Fibroblast of villous mesenchyme (primary cell): ENCODE results near the gene LSM2. TPM values are rescaled to one million over a fixed set of nuclear protein-coding genes. Genes with fewer than 3 reads are reported as not detected.
"Not testable (repeated sequence)": the region's sequence is repeated elsewhere in the genome, so short reads cannot be mapped to it uniquely, and the experiment has no call there.

ENCODE experiments used
- DNase-seq: peaks from one replicate; pipeline ENCODE4 v3.0.0-alpha.2; 2010; ENCODE audit warnings: low read depth
- H3K4me3 ChIP-seq: 2 replicates; pipeline ENCODE4 v1.5.1; 2011; ENCODE audit warnings: low read depth, mild to moderate bottlenecking, low read length
- total RNA-seq: library from RNA; depleted of rRNA; stranded (reverse); fragments of >200 nt; gene quantifications from 2 replicates; pipeline ENCODE4 v1.2.3, GENCODE V29; 2012
- TF ChIP-seq, protein P1 (sequence below): IDR thresholded peaks from 2 replicates; pipeline ENCODE4 v1.5.1; 2012; ENCODE audit warnings: low read depth, mild to moderate bottlenecking, low read length; ENCODE audit not compliant: insufficient read depth

Gene LSM2
- total RNA-seq, 1 donor, result 23.7 TPM

DNA sequence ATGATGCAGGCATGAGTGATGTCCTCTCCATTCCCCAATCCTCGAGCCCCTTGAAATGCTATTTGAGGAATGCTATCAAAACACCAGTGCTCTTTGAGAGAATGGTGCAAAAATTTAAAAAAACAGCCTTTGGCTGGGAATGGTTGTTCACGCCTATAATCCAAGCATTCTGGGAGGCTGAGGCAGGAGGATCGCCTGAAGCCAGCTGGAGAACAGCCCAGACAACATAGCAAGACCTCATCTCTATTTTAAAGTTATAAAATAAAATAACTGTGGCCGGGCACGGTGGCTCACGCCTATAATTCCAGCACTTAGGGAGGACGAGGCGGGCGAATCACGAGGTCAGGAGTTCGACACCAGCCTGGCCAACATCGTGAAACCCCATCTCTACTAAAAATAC, 7.0 kb downstream of the LSM2 start:
- TF ChIP-seq, protein P1, sequence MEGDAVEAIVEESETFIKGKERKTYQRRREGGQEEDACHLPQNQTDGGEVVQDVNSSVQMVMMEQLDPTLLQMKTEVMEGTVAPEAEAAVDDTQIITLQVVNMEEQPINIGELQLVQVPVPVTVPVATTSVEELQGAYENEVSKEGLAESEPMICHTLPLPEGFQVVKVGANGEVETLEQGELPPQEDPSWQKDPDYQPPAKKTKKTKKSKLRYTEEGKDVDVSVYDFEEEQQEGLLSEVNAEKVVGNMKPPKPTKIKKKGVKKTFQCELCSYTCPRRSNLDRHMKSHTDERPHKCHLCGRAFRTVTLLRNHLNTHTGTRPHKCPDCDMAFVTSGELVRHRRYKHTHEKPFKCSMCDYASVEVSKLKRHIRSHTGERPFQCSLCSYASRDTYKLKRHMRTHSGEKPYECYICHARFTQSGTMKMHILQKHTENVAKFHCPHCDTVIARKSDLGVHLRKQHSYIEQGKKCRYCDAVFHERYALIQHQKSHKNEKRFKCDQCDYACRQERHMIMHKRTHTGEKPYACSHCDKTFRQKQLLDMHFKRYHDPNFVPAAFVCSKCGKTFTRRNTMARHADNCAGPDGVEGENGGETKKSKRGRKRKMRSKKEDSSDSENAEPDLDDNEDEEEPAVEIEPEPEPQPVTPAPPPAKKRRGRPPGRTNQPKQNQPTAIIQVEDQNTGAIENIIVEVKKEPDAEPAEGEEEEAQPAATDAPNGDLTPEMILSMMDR, result no peak
- H3K4me3 ChIP-seq, result no peak overlapping the region
- DNase-seq, result no peak

DNA sequence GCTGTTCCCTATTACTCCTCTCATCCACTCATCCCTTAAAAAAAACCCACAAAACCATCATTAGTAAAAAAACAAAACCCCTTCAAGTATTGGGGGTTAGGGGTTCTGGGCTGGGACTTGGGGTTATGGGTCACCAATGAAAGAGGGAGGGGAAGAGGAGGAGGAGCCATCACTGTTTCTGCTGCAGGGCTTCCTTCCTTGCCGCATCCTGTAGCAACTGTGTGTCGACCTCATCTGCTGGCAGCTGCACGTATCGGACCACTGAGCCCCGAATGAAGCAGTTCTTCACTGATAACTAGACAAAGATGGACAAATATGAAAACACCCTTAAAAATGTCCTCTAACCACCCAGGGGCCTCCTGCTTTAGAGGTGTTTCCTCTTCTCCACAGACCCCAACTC, 9.2 kb downstream of the LSM2 start:
- DNase-seq, result no peak
- TF ChIP-seq, protein P1, result no peak
- no peak overlapping the region for H3K4me3 ChIP-seq

DNA sequence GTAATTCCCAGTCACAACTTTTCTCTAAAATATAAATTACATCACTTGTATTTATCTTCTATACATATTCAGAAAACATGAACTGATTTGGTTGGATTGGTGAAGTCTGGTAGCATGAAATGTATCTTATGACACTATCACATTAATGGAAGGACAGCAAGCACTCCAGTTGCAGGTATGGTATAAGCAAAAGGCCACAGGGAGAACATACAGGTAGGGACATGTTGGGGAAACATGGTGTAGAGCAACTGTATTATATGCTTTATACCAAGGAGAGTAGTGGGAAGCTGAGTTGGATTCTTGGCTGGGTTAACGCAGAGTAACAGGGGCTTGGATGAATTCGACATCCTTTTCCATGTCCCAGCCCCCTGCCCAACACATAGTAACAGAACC, 9.8 kb downstream of the LSM2 start:
- no peak overlapping the region for H3K4me3 ChIP-seq
- DNase-seq, result no peak
- TF ChIP-seq, protein P1, result no peak

DNA sequence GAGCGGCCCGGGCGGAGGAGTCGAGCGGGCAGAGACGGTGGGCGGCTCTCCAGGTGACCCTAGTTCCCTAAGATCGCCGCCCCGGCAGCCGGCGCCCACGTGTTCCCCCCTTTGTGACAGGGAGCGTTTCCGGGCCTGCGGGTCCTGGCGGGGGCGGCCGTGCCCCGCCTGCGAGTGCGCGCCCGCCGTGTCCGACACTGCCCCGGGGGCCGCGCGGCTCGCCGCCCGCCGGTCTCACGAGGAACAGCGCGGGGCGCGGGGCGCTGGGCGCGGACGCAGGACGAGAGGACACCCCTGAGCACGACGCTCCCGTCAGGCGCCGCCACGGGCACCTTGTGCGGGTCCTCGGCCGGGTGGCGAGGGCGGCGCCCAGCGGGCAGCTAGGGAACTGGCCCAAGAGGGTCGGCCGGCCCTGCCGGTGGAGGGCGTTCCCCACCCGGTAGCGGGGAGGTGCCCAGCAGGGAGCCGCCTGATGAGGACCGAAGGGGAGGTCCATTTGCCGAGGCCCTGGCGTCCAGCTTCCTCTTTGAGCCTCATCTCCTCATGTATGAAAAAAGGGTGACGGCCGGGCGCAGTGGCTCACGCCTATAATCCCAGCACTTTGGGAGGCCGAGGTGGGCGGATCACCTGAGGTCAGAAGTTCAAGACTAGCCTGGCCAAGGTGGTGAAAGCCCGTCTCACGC, 11.0 kb downstream of the LSM2 start, which contains the start of gene VARS1:
Gene VARS1, minus strand, starts transcription at position 137 of the 683 bp plus-strand sequence. CDS start 535 bp downstream, outside the sequence.
- H3K4me3 ChIP-seq, result peak within 1 kb of the TSS; percentile 94
- TF ChIP-seq, protein P1, result peak; percentile 75
- peak; percentile 92 for DNase-seq

DNA sequence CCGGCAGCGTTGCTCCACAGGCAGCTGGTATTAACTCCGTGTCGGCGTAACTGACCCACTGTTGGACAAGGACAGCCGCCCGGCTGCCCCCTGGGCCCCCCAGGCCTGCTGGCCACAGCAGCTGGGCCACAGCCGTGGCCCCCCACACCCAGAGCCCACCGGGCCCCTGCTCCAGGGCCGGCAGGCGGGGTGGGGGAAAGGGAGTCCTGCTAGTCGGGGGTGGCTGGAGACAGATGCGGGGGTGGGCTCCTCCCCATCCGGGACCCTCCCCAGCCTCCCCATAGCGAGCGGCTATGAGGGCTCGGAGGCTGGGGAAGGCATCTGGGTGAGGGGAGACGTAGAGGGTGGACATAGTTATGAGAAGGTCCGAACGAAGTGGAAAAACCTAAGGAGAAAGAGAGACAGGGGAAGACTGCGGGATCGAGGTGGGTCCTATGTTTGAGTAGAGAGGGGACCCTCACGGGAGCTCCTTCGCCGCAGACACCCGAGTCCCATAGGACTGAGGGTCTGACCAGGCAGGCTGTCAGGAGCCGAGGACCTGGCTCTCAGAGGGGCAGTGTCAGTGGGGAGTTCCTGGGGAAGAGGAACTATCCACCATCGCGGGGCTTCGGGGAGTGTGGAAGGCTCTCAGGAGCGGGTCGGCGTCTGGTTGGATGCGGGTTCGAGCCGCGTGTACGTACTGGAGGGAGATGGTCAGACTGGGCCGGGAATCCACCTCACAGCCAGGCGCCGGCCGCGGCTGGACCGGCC, 11.7 kb downstream of the LSM2 start:
- TF ChIP-seq, protein P1, result no peak
- H3K4me3 ChIP-seq, result peak overlapping the region; percentile 94
- DNase-seq, result no peak

DNA sequence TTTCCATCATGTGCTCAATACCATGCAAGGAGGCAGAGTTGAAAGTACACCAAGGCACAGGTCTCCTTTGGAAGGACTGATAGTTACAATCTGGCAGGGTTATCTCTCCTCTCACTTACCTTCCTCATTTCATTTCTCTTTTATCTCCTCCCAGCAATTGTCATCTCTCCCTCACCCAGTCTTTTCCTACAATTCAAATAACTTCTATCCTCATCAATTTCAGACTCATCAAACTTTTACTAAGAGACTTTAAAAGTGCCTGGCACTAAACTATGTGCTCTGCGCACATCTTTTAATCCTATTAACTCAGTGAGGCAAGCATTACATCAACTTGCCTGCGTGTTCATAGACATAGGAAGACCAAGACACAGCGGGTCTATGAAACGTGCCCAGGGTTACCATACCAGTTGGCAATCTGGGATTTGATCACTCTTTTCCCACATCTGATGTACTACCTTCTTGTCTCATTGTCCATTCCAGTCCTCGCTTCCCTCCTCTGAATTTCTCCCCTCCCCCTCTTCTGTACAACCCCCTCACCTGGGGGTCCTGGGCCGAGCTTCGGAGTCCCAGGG, 12.4 kb downstream of the LSM2 start:
- peak; percentile 61 for DNase-seq
- H3K4me3 ChIP-seq, result peak overlapping the region; percentile 94
- TF ChIP-seq, protein P1, result no peak

DNA sequence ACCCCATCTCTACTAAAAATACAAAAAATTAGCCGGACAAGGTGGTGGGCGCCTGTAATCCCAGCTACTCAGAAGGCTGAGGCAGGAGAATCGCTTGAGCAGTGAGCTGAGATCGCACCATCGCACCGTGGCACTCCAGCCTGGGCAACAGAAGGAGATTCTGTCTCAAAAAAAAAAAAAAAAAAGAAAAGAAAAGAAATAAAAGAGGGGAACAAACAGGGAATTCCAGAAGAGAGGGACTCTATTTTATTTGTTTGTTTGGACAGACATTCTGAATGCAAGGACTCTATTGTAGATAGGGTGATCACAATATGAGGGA, 12.9 kb downstream of the LSM2 start:
- peak overlapping the region; percentile 94 for H3K4me3 ChIP-seq
- not testable (repeated sequence) for DNase-seq
